GM18511 (cell line): ENCODE measurements around the gene TUBB1.

ENCODE experiments used
- ATAC-seq: cut with Tn5 transposase; IDR thresholded peaks from one replicate; pipeline ENCODE4 v1.9.1; 2021; ENCODE audit warnings: mild to moderate bottlenecking, moderate library complexity; ENCODE audit not compliant: unreplicated experiment

TUBB1 gene

DNA sequence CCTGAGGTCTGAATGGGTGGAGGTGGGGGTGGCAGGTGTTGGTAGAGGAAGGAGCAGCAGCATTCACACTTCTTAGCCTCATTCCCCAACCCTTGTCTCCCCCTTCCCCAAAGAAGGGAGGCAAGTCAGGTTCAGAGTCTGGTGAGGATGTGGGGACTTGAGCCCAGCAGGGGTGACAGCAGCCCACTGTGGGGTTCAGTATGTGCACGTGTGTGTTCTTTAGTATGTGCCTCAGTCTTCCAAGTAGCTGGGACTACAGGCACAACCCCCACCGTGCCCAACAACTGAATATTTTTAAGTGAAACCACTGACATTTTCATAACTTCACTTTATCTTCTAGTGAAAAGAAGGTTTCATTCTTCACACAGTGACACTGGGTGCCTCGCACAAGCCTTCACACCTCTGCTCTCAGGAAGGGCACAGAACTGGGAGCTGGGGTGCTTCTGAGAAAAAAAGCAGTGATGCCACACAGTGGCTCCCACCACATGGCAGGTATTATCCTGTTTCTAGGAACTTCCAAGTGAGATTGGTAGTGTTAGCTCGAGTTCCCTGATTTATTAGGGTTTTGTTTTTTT, 56.8 kb downstream of the TUBB1 start:
- no peak for ATAC-seq
